Mucosa of descending colon (tissue), 3 donors: Measurements from ENCODE around the gene PUSL1. TPM values are rescaled to one million over a fixed set of nuclear protein-coding genes. Genes with fewer than 3 reads are reported as not detected.

Source experiments
- ATAC-seq: fragments of 200-7000 bp; cut with Tn5 transposase; one replicate; pipeline ENCODE4 v1.9.1; 2020; ENCODE audit warnings: mild to moderate bottlenecking, moderate library complexity
- DNase-seq, 3 donors: peaks; one replicate each; pipeline ENCODE4 v3.0.0-alpha.2; 2020
- H3K36me3 ChIP-seq: fragments of 200-600 bp; one replicate; pipeline ENCODE4 v1.8.0; 2021; ENCODE audit warnings: low read depth, mild to moderate bottlenecking
- H3K4me1 ChIP-seq: fragments of 200-600 bp; one replicate; pipeline ENCODE4 v1.8.0; 2021; ENCODE audit warnings: low read depth, mild to moderate bottlenecking
- H3K4me3 ChIP-seq: fragments of 200-600 bp; one replicate; pipeline ENCODE4 v1.8.0; 2021; ENCODE audit warnings: mild to moderate bottlenecking
- H3K9me3 ChIP-seq: fragments of 200-600 bp; one replicate; pipeline ENCODE4 v1.8.0; 2021; ENCODE audit warnings: mild to moderate bottlenecking
- intact Hi-C, 2 donors: fragments of 100-400 bp; cut with DNase I in 1 of 2; cut with micrococcal nuclease in 1 of 2; formaldehyde crosslinking; loops; one replicate each; pipeline versions ENCODE4 v1.11.0 to v1.11.1; 2022; cut with DNase I, micrococcal nuclease
- total RNA-seq, 3 donors: library from RNA; stranded (reverse); fragmentation: NEBNext Ultra II Directional in 2 of 3; extraction: Animal tissue kit (Norgen Biotek cat#: 25700) in 2 of 3; gene quantifications; one replicate each; pipeline versions ENCODE4 v1.2.1 to v1.2.4, GENCODE V29; 2021 to 2023
- TF ChIP-seq, protein P1 (sequence below): fragments of 200-600 bp; IDR thresholded peaks from one replicate; pipeline ENCODE4 v1.8.0; 2022; ENCODE audit warnings: antibody characterized with exemption, mild to moderate bottlenecking
- donor health status: DM: no; HTN: no; CAD: no; lungs with moderate emphysema.
- donor health status: DM: no; HTN: no; CAD: no.
- donor health status: DM: no; HTN: yes; CAD: no.

The PUSL1 gene
- total RNA-seq, 3 donors from 2014 or later: 12.4 to 15.9 (median 15.4) TPM

DNA sequence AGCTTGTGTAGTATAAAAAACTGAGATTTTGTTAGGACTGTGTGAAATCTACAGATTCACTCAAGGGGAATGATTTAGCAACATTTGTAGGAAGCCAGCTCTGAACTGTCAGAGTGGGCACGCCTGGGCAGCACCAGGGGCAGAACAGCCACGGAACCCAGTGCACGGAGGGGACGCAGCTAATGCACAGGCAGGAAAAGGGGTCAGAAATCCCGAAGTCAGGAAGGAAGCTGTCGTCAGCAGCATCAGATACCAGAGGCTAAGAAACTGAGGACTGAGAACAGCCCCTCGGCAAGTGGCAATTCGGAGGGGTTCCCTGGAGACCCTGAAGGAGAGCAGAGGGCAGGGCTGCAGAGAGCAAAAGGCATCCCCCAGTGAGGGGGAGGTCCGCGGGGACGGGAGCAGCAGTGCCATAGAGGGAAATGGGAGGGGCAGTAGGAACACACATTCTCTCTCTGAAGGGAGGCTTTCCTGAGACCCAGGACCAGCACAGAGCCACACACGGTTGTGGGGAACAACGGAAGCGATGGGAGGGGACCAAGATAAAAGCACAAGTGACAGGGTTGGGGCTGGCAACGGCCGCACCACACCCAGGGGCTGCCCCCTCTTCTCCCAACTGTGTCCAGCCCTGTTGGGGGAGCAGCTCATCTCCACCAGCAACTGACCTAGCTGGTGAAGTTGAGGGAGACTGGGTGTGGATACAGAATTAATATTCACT lies 47.4 kb upstream of the PUSL1 start:
- DNase-seq (no peak), ATAC-seq (no peak)
- Histone ChIP-seq H3K9me3 (no peaks in the 10 kb centered on the region), H3K4me3 (no peak overlapping the region), H3K4me1 (no peaks in the 10 kb centered on the region), H3K36me3 (no peaks in the 10 kb centered on the region)
- intact Hi-C loops: no loop called here
- TF ChIP-seq, protein P1, sequence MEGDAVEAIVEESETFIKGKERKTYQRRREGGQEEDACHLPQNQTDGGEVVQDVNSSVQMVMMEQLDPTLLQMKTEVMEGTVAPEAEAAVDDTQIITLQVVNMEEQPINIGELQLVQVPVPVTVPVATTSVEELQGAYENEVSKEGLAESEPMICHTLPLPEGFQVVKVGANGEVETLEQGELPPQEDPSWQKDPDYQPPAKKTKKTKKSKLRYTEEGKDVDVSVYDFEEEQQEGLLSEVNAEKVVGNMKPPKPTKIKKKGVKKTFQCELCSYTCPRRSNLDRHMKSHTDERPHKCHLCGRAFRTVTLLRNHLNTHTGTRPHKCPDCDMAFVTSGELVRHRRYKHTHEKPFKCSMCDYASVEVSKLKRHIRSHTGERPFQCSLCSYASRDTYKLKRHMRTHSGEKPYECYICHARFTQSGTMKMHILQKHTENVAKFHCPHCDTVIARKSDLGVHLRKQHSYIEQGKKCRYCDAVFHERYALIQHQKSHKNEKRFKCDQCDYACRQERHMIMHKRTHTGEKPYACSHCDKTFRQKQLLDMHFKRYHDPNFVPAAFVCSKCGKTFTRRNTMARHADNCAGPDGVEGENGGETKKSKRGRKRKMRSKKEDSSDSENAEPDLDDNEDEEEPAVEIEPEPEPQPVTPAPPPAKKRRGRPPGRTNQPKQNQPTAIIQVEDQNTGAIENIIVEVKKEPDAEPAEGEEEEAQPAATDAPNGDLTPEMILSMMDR: no peak

DNA sequence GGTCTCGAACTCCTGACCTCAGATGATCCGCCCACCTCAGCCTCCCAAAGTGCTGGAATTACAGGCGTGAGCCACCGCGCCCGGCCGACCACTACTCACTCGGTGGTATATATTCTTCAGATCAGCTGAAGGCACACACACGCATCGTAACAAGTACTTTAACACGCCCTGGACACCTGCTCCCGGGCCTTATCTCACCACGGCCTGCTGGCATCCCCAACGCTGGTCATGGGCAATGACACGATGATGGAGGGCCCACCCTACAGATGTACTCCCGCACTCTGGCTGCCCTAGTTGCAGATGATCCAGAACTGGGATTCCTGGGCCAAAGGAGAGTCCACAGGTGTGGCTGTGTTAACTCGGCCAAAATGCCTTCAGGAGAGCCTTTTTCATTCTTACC lies 46.3 kb upstream of the PUSL1 start:
- no peaks in the 10 kb centered on the region for H3K9me3 ChIP-seq
- TF ChIP-seq, protein P1: no peak
- H3K4me3 ChIP-seq: no peak overlapping the region
- ATAC-seq (no peak), DNase-seq (no peak)
- H3K36me3 ChIP-seq: no peaks in the 10 kb centered on the region
- intact Hi-C loops: no loop called here
- H3K4me1 ChIP-seq: no peaks in the 10 kb centered on the region

DNA sequence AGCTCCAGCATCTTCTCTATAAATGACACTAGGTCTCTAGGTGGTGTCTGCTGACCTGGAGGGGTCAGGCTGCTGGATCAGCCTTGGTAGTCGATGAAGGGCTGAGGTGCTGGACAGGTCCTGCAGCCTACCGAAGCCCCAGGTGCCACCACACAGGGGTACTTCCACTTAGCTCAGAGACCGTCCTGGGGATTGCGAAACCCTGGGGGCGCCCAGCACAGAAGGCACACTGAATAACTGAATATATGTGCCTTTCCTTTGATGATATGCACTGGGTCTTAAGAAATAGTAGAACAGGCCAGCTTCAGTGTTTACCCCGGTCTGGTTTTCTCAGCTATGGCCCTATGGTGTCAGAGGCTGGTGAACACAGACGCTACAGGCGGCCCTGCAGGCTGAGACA lies 45.6 kb upstream of the PUSL1 start:
- intact Hi-C loops: no loop called here
- H3K9me3 ChIP-seq: no peaks in the 10 kb centered on the region
- H3K4me3 ChIP-seq: no peak overlapping the region
- no peaks in the 10 kb centered on the region for H3K36me3 ChIP-seq
- TF ChIP-seq, protein P1: no peak
- no peaks in the 10 kb centered on the region for H3K4me1 ChIP-seq
- no peak for ATAC-seq
- no peak for DNase-seq

DNA sequence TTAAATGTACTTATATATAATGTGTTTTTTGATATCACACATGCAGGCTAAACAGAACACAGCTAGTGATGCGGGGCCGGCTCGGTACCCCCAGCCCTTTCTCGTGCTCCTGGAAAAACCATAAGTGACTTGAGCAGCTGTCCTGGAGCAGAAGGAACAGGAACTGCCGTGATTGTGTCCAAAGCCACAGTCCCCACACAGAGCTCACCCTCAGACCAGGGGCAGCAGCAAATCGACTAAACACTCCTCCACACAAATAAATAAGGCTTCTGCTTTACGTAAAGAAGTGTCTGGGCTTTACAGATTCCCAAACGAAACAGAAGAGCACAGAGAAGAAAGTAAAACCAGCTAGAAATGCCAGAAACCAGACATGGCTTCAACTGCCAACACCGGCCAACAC lies 44.4 kb upstream of the PUSL1 start:
- DNase-seq (no peak), ATAC-seq (no peak)
- no peaks in the 10 kb centered on the region for H3K36me3 ChIP-seq
- H3K9me3 ChIP-seq: no peaks in the 10 kb centered on the region
- no peak overlapping the region for H3K4me3 ChIP-seq
- TF ChIP-seq, protein P1: no peak
- H3K4me1 ChIP-seq: no peaks in the 10 kb centered on the region
- intact Hi-C loops: no loop called here

DNA sequence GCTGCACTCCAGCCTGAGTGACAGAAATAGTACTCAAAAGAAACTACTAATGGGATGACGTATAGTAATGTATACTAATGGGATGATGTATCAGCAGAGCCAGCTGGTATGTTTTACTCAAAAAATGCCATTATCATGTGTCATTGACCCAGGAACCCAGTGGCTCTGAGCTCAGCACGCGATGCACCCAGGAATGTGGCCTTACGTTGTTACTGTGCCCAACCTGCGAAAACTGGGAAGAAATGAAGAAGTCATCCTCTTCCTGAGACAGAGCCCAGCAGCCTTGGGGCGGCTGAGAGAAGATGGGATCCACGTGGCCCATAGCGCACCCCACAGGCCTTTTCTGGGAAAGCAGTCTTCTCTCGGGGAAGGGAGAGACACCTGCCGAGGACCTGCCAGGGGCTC lies 43.5 kb upstream of the PUSL1 start:
- H3K4me1 ChIP-seq: no peaks in the 10 kb centered on the region
- no peak overlapping the region for H3K4me3 ChIP-seq
- TF ChIP-seq, protein P1: no peak
- ATAC-seq: peak; percentile 31
- H3K9me3 ChIP-seq: no peaks in the 10 kb centered on the region
- no peaks in the 10 kb centered on the region for H3K36me3 ChIP-seq
- no peak for DNase-seq
- intact Hi-C loops: no loop called here
